GM12892 (cell line): ENCODE measurements around the gene MACROD1.

Source experiments
- POLR2A ChIP-seq: IDR thresholded peaks from 2 replicates; pipeline ENCODE4 v1.6.1; 2011; ENCODE audit warnings: low read depth, low read length, control low read depth
- POLR2AphosphoS5 ChIP-seq: IDR thresholded peaks from 2 replicates; pipeline ENCODE4 v1.6.1; 2011; ENCODE audit warnings: low read depth, low read length, control low read depth
- TAF1 ChIP-seq: IDR thresholded peaks from 2 replicates; pipeline ENCODE4 v1.6.1; 2011; ENCODE audit warnings: low read depth, mild to moderate bottlenecking, control low read depth, low read length, borderline replicate concordance

- TF ChIP-seq POLR2A = no peak
- no peak for TF ChIP-seq POLR2AphosphoS5
- TF ChIP-seq TAF1 = no peak
Observed at GRCh38 chr11:64035576-64035975, 130.3 kb downstream of the MACROD1 start, which contains the start of gene FLRT1.
